Cerebellar cortex (tissue), 1 donor: ENCODE data around the gene ZNF532.
"Not testable (repeated sequence)": the region's sequence is repeated elsewhere in the genome, so short reads cannot be mapped to it uniquely, and the experiment has no call there.

Experiments used
- DNase-seq: peaks from one replicate; pipeline ENCODE4 v3.0.0-alpha.2; 2015; ENCODE audit warnings: low spot score

Gene ZNF532

GRCh38 chr18:58864146-58865032 lies at the start of gene ZNF532:
Gene ZNF532, plus strand, starts transcription at chr18:58864877. CDS start in a region left out here.
- DNase-seq: peak; percentile 84

GRCh38 chr18:58819051-58819450 lies 45.6 kb upstream of the ZNF532 start:
- DNase-seq: no peak

GRCh38 chr18:58820251-58820650 lies 44.4 kb upstream of the ZNF532 start:
- DNase-seq: no peak

GRCh38 chr18:58822944-58823343 lies 41.7 kb upstream of the ZNF532 start:
- no peak for DNase-seq

GRCh38 chr18:58823412-58823811 lies 41.3 kb upstream of the ZNF532 start:
- DNase-seq: no peak

- DNase-seq: not testable (repeated sequence)
These were observed 37.8 kb upstream of the ZNF532 start for GRCh38 chr18:58826926-58827325.

GRCh38 chr18:58827428-58827827 lies 37.2 kb upstream of the ZNF532 start:
- DNase-seq: no peak

GRCh38 chr18:58827886-58828285 lies 36.8 kb upstream of the ZNF532 start:
- no peak for DNase-seq

- DNase-seq: no peak
These were observed 36.1 kb upstream of the ZNF532 start for GRCh38 chr18:58828399-58829121.

GRCh38 chr18:58829263-58829662 lies 35.4 kb upstream of the ZNF532 start:
- DNase-seq: no peak

GRCh38 chr18:58829886-58830285 lies 34.8 kb upstream of the ZNF532 start:
- DNase-seq: not testable (repeated sequence)

- no peak for DNase-seq
These were observed 33.1 kb upstream of the ZNF532 start for GRCh38 chr18:58831606-58832005.

GRCh38 chr18:58838165-58838860 lies 26.4 kb upstream of the ZNF532 start:
- no peak for DNase-seq

- DNase-seq: no peak
These were observed 25.7 kb upstream of the ZNF532 start for GRCh38 chr18:58838946-58839345.

GRCh38 chr18:58842978-58843687 lies 21.5 kb upstream of the ZNF532 start:
- DNase-seq: no peak

GRCh38 chr18:58843688-58844035 lies 21.0 kb upstream of the ZNF532 start:
- no peak for DNase-seq

- DNase-seq: no peak
These were observed 19.8 kb upstream of the ZNF532 start for GRCh38 chr18:58844871-58845270.

GRCh38 chr18:58845928-58846724 lies 18.6 kb upstream of the ZNF532 start:
- DNase-seq: no peak

GRCh38 chr18:58847383-58848071 lies 17.1 kb upstream of the ZNF532 start:
- DNase-seq: no peak

- no peak for DNase-seq
These were observed 16.0 kb upstream of the ZNF532 start for GRCh38 chr18:58848685-58849084.
